PC-9 (cell line): ENCODE data around the gene TBL1Y. TPM values are rescaled to one million over a fixed set of nuclear protein-coding genes. Genes with fewer than 3 reads are reported as not detected.

Experiments used
- BruUV-seq: library from RNA; stranded (reverse); fragments of 400-500 nt; replicated peaks from 2 replicates; lab custom pipeline; 2021; lab: Mats Ljungman, UMichigan
- CTCF ChIA-PET: fragments of 300-600 bp; sonication (Branson Sonifier 250); formaldehyde crosslinking; loops from one replicate; lab custom pipeline; 2022; ENCODE audit warnings: antibody characterized with exemption; lab: Charles Lee
- POLR2A ChIA-PET: fragments of 300-600 bp; sonication (Branson Sonifier 250); formaldehyde crosslinking; loops from one replicate; lab custom pipeline; 2022; ENCODE audit warnings: antibody characterized with exemption; ENCODE audit not compliant: unreplicated experiment; lab: Charles Lee
- DNase-seq, 2 experiments: peaks; one replicate each; pipeline versions ENCODE4 v3.0.0 to v3.0.0-alpha.2; 2015 to 2022; ENCODE audit warnings: mixed read lengths in 1 of 2
- H2AFZ ChIP-seq: fragments of 200-600 bp; sonication (generic); 2 replicates; pipeline ENCODE4 v1.8.1; 2017; ENCODE audit warnings: antibody characterized with exemption
- H3F3A ChIP-seq: fragments of 200-600 bp; sonication (generic); 2 replicates; pipeline ENCODE4 v1.8.1; 2017; ENCODE audit warnings: antibody characterized with exemption, mild to moderate bottlenecking, low read depth; ENCODE audit not compliant: insufficient read depth
- H3K27ac ChIP-seq: fragments of 200-600 bp; sonication (generic); 2 replicates; pipeline ENCODE4 v1.6.1; 2016; ENCODE audit warnings: mixed run types
- H3K27me3 ChIP-seq: fragments of 200-600 bp; sonication (generic); 2 replicates; pipeline ENCODE4 v1.6.1; 2016; ENCODE audit warnings: low read depth, mixed run types; ENCODE audit not compliant: insufficient read depth
- H3K36me3 ChIP-seq: fragments of 200-600 bp; sonication (generic); 2 replicates; pipeline ENCODE4 v1.6.1; 2016; ENCODE audit warnings: low read depth, mixed run types
- H3K4me1 ChIP-seq: fragments of 200-600 bp; sonication (generic); replicated peaks from 2 replicates; pipeline ENCODE4 v1.6.1; 2016; ENCODE audit warnings: mixed run types; ENCODE audit not compliant: insufficient read depth
- H3K4me2 ChIP-seq: fragments of 200-600 bp; sonication (generic); 2 replicates; pipeline ENCODE4 v1.6.1; 2017; ENCODE audit warnings: mixed run types
- H3K4me3 ChIP-seq: fragments of 200-600 bp; sonication (generic); 2 replicates; pipeline ENCODE4 v1.6.1; 2016; ENCODE audit warnings: mixed run types
- H3K79me2 ChIP-seq: fragments of 200-600 bp; sonication (generic); 2 replicates; pipeline ENCODE4 v1.6.1; 2017; ENCODE audit warnings: low read depth, mixed run types
- H3K9me2 ChIP-seq: fragments of 200-600 bp; sonication (generic); 2 replicates; pipeline ENCODE4 v1.8.1; 2017; ENCODE audit warnings: mild to moderate bottlenecking; ENCODE audit not compliant: insufficient read depth
- H3K9me3 ChIP-seq: fragments of 200-600 bp; sonication (generic); 2 replicates; pipeline ENCODE4 v1.8.1; 2016; ENCODE audit warnings: low read depth; ENCODE audit not compliant: insufficient read depth
- H4K20me1 ChIP-seq: fragments of 200-600 bp; sonication (generic); 2 replicates; pipeline ENCODE4 v1.8.1; 2017; ENCODE audit not compliant: insufficient read depth
- CTCF ChIP-seq: fragments of 200-600 bp; sonication (generic); conservative IDR thresholded peaks from 2 replicates; pipeline ENCODE4 v1.6.1; 2017; ENCODE audit warnings: mixed run types, antibody characterized with exemption, mild to moderate bottlenecking, moderate library complexity
- EZH2 ChIP-seq: fragments of 200-600 bp; sonication (generic); IDR thresholded peaks from 2 replicates; pipeline ENCODE4 v1.8.0; 2017; ENCODE audit warnings: antibody characterized with exemption, low read depth
- intact Hi-C: fragments of 100-400 bp; cut with micrococcal nuclease; formaldehyde crosslinking; loops from one replicate; pipeline ENCODE4 v1.10.0; 2022; ENCODE audit not compliant: unreplicated experiment
- total RNA-seq: library from RNA; stranded (reverse); gene quantifications from 2 replicates; pipeline ENCODE4 v1.2.3, GENCODE V29; 2021

The TBL1Y gene
- total RNA-seq, 1 experiment from 2014 or later, result not detected

- Histone ChIP-seq H3K9me2 (no peaks in the 10 kb centered on the region), H3K4me1 (no peaks in the 10 kb centered on the region), H2AFZ (no peak overlapping the region), H3K4me2 (no peak overlapping the region), H3K27me3 (no peaks in the 10 kb centered on the region), H3K9me3 (no peaks in the 10 kb centered on the region), H3F3A (no peaks in the 10 kb centered on the region), H4K20me1 (no peaks in the 10 kb centered on the region), H3K27ac (no peak overlapping the region), H3K36me3 (no peaks in the 10 kb centered on the region), H3K79me2 (no peaks in the 10 kb centered on the region), H3K4me3 (no peak overlapping the region)
- ChIA-PET POLR2A (no interaction called here), CTCF (no interaction called here)
- BruUV-seq, result no TSS peak
- no peak for DNase-seq
- TF ChIP-seq EZH2 (no peak), CTCF (no peak)
- intact Hi-C loops, result no loop called here
Measured at GRCh38 chrY:6928265-6928664, 17.8 kb downstream of the TBL1Y start.

- no TSS peak for BruUV-seq
- no peak overlapping the region for H3K4me3 ChIP-seq
- H3K4me1 ChIP-seq, result no peaks in the 10 kb centered on the region
- H3F3A ChIP-seq, result no peaks in the 10 kb centered on the region
- H3K27me3 ChIP-seq, result no peaks in the 10 kb centered on the region
- H4K20me1 ChIP-seq, result no peaks in the 10 kb centered on the region
- H3K36me3 ChIP-seq, result no peaks in the 10 kb centered on the region
- CTCF ChIA-PET, result no interaction called here
- no peaks in the 10 kb centered on the region for H3K9me2 ChIP-seq
- POLR2A ChIA-PET, result no interaction called here
- no peak overlapping the region for H3K27ac ChIP-seq
- no peaks in the 10 kb centered on the region for H3K79me2 ChIP-seq
- TF ChIP-seq CTCF (no peak), EZH2 (no peak)
- DNase-seq, result no peak
- H3K4me2 ChIP-seq, result no peak overlapping the region
- H2AFZ ChIP-seq, result no peak overlapping the region
- no peaks in the 10 kb centered on the region for H3K9me3 ChIP-seq
- intact Hi-C loops, result no loop called here
Measured at GRCh38 chrY:6929237-6929636, 18.7 kb downstream of the TBL1Y start.

- Histone ChIP-seq H3K4me2 (no peak overlapping the region), H4K20me1 (no peaks in the 10 kb centered on the region), H3K4me1 (no peaks in the 10 kb centered on the region), H3K36me3 (no peaks in the 10 kb centered on the region), H3K79me2 (no peaks in the 10 kb centered on the region), H3K4me3 (no peak overlapping the region), H3K9me2 (no peaks in the 10 kb centered on the region), H3K9me3 (no peaks in the 10 kb centered on the region), H3F3A (no peaks in the 10 kb centered on the region), H2AFZ (no peak overlapping the region), H3K27ac (no peak overlapping the region), H3K27me3 (no peaks in the 10 kb centered on the region)
- DNase-seq, result no peak
- no peak for TF ChIP-seq EZH2
- TF ChIP-seq CTCF, result no peak
- intact Hi-C loops, result no loop called here
- ChIA-PET CTCF (no interaction called here), POLR2A (no interaction called here)
- no TSS peak for BruUV-seq
Measured at GRCh38 chrY:6931779-6932396, 21.4 kb downstream of the TBL1Y start.
